Measurements from ENCODE around the gene HEPHL1. TPM values are rescaled to one million over a fixed set of nuclear protein-coding genes. Genes with fewer than 3 reads are reported as not detected.

HEPHL1 gene
- total RNA-seq, 1 experiment from 2014 or later: not detected

DNA sequence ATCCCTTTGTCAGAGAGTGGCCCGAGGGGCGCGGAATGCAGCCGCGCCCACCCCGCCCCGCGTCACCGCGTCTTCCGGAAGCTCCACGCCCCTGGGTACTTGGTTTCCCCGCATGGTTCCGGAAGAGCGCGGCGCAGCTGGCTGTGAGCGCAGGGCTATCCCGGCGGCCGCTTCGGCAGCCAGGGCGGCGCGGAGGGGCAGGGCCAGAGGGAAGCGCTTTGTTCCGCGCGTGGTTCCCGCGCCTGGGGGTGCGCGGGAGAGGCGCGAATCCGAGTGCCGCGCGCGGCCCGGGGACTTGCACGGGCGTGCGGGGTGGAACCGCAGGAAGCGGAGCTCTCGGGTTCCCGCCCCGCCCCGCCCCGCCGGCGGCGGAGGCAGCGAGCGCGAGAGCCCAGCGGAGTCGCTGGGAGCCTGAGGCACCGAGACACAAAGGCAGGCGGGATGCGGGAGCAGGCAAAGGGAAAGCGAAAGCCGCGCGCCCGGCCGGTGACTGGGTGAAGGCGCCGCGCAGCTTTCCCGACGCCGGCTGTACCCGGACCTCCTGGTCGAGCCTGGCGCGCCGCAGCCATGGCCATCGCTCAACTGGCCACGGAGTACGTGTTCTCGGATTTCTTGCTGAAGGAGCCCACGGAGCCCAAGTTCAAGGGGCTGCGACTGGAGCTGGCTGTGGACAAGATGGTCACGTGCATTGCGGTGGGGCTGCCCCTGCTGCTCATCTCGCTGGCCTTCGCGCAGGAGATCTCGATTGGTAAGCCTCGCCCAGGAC is 107.8 kb downstream of the HEPHL1 start, which contains the start of gene PANX1:
TSS of gene PANX1 (plus strand) at position 96 of the 766 bp plus-strand sequence. CDS start at position 568, 472 bp downstream.
- H3K9me3 ChIP-seq (ENCODE audit: control insufficient read depth in 1 of 2, insufficient read depth in 1 of 2, low read depth in 1 of 2, low read length in 2 of 2): no peaks in the 10 kb centered on the region
- peak within 1 kb of the TSS; percentile 96 for H3K4me2 ChIP-seq (ENCODE audit: low read length)
- peak; percentile 85 for ATAC-seq
- H2AFZ ChIP-seq (ENCODE audit: low read depth, low read length, poor library complexity, severe bottlenecking): peak within 1 kb of the TSS; percentile 65
- peaks cover 52% of the 10 kb centered on the region for H3K79me2 ChIP-seq (ENCODE audit: insufficient read depth, low read length)
- no TSS peak for BruUV-seq (replicated peaks)
- H3K36me3 ChIP-seq (ENCODE audit: control insufficient read depth in 1 of 2, insufficient read depth in 2 of 2, low read length in 2 of 2): no peaks in the 10 kb centered on the region
- no peaks in the 10 kb centered on the region for H3K9me2 ChIP-seq (ENCODE audit: insufficient read depth)
- TF ChIP-seq YY1 (IDR thresholded peaks at IDR 0.05; ENCODE audit: extremely low read depth, insufficient replicate concordance, low read depth, low read length): no peak
- TF ChIP-seq, protein P1, sequence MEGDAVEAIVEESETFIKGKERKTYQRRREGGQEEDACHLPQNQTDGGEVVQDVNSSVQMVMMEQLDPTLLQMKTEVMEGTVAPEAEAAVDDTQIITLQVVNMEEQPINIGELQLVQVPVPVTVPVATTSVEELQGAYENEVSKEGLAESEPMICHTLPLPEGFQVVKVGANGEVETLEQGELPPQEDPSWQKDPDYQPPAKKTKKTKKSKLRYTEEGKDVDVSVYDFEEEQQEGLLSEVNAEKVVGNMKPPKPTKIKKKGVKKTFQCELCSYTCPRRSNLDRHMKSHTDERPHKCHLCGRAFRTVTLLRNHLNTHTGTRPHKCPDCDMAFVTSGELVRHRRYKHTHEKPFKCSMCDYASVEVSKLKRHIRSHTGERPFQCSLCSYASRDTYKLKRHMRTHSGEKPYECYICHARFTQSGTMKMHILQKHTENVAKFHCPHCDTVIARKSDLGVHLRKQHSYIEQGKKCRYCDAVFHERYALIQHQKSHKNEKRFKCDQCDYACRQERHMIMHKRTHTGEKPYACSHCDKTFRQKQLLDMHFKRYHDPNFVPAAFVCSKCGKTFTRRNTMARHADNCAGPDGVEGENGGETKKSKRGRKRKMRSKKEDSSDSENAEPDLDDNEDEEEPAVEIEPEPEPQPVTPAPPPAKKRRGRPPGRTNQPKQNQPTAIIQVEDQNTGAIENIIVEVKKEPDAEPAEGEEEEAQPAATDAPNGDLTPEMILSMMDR (IDR thresholded peaks at IDR 0.05 in 2 of 3, conservative IDR thresholded peaks at IDR 0.05 in 1 of 3; ENCODE audit: borderline replicate concordance in 1 of 3, insufficient read depth in 1 of 3, low read depth in 2 of 3, low read length in 2 of 3): no peak
- TF ChIP-seq, protein P2, sequence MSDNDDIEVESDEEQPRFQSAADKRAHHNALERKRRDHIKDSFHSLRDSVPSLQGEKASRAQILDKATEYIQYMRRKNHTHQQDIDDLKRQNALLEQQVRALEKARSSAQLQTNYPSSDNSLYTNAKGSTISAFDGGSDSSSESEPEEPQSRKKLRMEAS (IDR thresholded peaks at IDR 0.05): peak; percentile 71
- TF ChIP-seq POLR2A (IDR thresholded peaks at IDR 0.05; ENCODE audit: borderline replicate concordance, extremely low read depth, insufficient read depth, insufficient read length): peak; percentile 39
- TF ChIP-seq SP1 (IDR thresholded peaks at IDR 0.05; ENCODE audit: low read depth): peak; percentile 16; the same call in 1 of the 2 replicates
- TF ChIP-seq, protein P3, sequence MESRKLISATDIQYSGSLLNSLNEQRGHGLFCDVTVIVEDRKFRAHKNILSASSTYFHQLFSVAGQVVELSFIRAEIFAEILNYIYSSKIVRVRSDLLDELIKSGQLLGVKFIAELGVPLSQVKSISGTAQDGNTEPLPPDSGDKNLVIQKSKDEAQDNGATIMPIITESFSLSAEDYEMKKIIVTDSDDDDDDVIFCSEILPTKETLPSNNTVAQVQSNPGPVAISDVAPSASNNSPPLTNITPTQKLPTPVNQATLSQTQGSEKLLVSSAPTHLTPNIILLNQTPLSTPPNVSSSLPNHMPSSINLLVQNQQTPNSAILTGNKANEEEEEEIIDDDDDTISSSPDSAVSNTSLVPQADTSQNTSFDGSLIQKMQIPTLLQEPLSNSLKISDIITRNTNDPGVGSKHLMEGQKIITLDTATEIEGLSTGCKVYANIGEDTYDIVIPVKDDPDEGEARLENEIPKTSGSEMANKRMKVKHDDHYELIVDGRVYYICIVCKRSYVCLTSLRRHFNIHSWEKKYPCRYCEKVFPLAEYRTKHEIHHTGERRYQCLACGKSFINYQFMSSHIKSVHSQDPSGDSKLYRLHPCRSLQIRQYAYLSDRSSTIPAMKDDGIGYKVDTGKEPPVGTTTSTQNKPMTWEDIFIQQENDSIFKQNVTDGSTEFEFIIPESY (IDR thresholded peaks at IDR 0.05; ENCODE audit: extremely low read depth, insufficient replicate concordance, low read length): peak; percentile 36
- no peak for TF ChIP-seq ZNF274 (IDR thresholded peaks at IDR 0.05; ENCODE audit: low read depth, low read length)
- TF ChIP-seq ZFX (IDR thresholded peaks at IDR 0.05): no peak
- TF ChIP-seq TCF7L2 (IDR thresholded peaks at IDR 0.05; ENCODE audit: borderline replicate concordance, extremely low read depth, insufficient read depth, insufficient read length): peak; percentile 40
- TF ChIP-seq SIN3A (IDR thresholded peaks at IDR 0.05; ENCODE audit: low read depth): peak; percentile 62; the same call in 1 of the 2 replicates
- TF ChIP-seq POLR2AphosphoS5 (IDR thresholded peaks at IDR 0.05; ENCODE audit: low read depth, low read length): peak; percentile 81
- H3K4me1 ChIP-seq (ENCODE audit: control insufficient read depth in 1 of 2, insufficient read depth in 2 of 2, low read length in 2 of 2): peaks cover 12 to 48% of the 10 kb centered on the region in 2 experiments
- RAD21 ChIA-PET (ENCODE audit: low non-redundant PET in 1 of 2, low total read pairs in 2 of 2, uncharacterized antibody in 2 of 2, unreplicated experiment in 2 of 2): interaction anchor here in 1 of 2 experiments (1.1 kb wide), 1 partner anchor 22 kb away, joined by 3 read pairs; no protein-coding TSS in a partner anchor
- DNase-seq (ENCODE audit: low read depth, low spot score): peak; percentile 56
- POLR2A ChIA-PET: interaction anchor here (0.5 to 2.0 kb wide), 4 partner anchors 15 to 389 kb away, joined by 3 to 5 read pairs (median 3); partner anchors contain the start of gene MED17
- peak within 1 kb of the TSS; percentile 60 to 86 for H3K4me3 ChIP-seq (replicated peaks in 1 of 2; ENCODE audit: low read depth in 1 of 2, low read length in 2 of 2)
- H3K27me3 ChIP-seq (ENCODE audit: insufficient read depth, low read length): no peaks in the 10 kb centered on the region
- CTCF ChIA-PET: interaction anchor here (1.3 to 1.5 kb wide), 2 partner anchors 55 to 233 kb away, joined by 4 to 5 read pairs; no protein-coding TSS in a partner anchor
- no peaks in the 10 kb centered on the region for H4K20me1 ChIP-seq (ENCODE audit: insufficient read depth)
- peak within 1 kb of the TSS; percentile 89 for H3K9ac ChIP-seq (ENCODE audit: low read length)
- intact Hi-C loops (cut with micrococcal nuclease): loop anchor here (2.0 kb wide), 1 partner anchor 388 kb away; the partner anchor contains the start of genes C11orf54 and TAF1D
- peak within 1 kb of the TSS; percentile 86 for H3K27ac ChIP-seq (ENCODE audit: low read depth, low read length)

Data from HCT116 (cell line).